Stimulated activated CD4-positive, alpha-beta T cell treated with anti-CD3 and anti-CD28 coated beads, TNF-alpha, amount 100 ng/mL, for 48 hours (primary cell): Measurements from ENCODE around the gene NRP1.
"Not testable (repeated sequence)": the region's sequence is repeated elsewhere in the genome, so short reads cannot be mapped to it uniquely, and the experiment has no call there.

Experiments used
- DNase-seq, 3 donors: peaks; one replicate each; pipeline ENCODE4 v3.0.0-alpha.2; 2020; ENCODE audit warnings: low read depth in 3 of 3

NRP1 gene

DNA sequence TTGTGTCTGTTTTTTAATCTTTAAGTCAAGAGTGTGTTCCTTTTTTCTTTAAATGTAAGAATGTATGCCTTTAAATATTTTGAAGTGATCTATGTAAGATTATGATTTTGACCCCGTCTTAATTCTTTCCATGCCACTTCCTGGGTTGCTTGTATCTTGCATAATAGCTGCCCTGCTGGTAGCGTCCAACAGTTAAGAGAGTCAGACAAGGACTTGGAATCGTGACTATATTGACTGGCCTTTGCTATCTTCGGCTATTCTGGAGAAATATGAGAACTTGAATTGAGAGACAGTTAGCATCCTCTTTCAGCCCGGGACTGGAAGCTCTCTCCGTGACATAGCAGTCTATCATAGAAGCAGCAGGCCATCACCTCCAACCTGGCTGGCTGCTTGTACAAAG, 13.0 kb downstream of the NRP1 start:
- no peak for DNase-seq

DNA sequence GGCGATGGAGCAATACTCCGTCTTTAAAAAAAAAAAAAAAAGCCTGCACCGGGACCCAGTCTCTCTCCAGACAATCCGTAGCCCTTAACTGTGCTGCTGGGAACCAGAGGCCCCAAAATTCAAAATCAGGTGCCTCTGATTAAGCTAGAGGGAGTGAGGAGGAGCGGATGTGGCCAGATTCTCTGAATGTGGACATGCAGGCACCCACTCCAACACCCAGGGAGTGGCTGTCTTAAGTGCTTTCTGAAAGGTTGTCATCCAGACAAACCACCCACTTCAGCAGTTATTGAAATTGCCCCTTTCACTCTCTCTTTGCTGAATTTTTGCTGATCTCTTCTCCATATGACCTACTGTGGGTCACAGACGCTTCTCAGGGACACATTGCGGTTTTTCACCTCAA, 14.2 kb downstream of the NRP1 start:
- no peak for DNase-seq

DNA sequence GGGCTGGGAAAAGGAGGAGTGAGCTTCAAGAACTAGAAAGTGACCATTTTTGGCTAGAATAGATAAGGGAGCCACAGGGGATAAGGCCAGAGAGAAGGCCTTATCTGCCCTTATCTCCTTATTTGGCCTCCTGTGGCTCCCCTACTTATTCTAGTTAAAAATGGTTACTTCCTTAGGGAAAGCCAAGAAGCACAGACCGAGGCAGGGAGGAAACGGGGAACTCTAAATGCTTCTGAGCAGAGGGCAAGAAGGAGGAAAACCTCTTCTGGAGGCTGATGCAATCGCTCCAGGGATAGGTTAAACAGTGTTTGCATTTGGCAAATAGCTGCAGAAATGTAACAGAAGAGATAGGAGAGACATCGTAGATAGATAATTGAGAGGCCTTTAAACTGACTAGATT, 18.6 kb downstream of the NRP1 start:
- no peak for DNase-seq

DNA sequence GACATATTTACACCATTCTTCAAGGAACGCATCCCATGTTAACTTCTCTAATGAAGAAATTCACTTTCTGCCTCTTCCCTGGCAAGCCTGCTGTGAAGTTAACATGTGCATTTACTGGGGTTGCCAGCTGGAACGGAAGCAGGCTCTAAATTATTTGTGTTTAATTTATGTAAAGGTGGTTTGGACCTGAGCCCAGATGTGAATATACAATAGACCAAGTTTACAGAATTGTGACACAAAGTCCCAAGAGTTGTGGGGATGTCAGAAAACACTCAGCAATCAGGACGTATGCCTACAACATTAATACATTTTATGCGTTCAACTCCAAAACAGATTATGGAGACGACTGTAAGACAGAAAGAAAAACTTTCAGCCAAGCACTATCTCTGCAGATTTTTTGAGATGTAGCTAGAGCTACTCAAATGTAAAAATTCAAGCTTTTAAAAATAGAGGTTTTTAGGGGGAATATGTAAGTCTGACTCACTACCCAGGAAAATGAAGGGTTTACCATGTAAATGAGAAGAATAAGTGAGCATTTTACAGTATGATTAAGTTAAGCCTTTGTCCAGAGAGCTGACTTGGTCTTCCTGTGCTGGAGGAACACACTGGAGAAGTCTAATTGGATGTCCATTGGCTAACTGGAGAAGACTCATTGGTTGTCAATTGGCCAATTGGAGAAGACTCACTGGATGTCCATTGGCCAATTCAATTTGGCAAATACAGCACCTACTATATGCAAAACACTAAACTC, 19.5 kb downstream of the NRP1 start:
- DNase-seq = no peak

DNA sequence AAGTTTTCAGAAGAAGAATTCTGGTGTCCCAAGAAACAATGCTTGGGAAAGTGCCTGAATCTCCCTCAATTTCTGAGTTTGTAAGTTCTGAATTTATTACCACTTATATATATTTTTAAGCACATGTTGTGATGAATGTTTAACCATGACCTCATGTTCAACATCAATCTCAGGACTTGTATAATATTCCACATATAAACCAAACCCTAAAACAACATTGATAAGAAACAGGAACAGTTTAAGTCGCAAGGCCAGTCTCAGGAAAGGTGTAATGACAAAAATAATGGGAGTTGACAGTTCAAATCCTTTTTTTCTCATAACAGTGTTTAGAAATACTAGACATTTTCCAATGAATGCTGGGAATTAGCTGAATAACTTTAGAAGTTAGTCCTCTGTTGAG, 22.8 kb downstream of the NRP1 start:
- no peak for DNase-seq

DNA sequence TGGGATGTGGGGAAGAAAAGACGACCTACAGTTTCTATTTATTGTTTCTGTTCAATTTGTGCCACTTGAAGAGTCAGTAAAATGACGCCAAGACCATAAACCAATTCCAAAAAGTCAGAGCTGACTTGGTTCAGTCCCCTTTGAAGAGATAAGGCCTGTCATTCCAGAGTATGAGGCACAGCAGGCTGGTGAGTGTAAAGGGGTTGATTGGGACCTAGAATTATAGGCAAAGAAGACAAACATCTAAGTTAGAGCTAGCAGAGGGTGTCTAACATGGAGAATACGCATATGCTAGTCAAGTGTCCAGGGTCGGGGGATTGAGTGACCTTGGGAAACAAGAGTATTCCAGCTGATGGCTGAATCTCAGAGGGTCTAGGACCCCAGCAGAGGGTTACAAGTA, 23.6 kb downstream of the NRP1 start:
- DNase-seq = no peak

DNA sequence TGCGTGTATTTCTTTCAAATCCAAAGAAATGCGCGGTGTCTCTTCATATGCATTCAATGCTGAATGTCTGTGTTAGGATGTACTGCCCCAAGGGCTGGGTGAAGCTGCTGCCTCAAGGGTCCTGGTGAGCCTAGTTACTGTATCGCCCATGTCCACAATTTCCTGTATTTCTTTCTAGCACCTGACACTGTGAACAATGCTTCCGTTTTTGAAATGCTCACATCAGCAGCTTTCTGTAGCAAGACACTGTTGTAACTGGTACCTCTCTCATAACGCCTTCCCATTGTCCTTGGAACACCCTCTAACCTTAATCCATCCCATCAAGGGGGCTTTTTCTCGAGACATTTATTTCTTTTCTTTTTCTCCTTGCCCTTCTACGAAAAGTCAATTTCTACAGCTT, 25.1 kb downstream of the NRP1 start:
- DNase-seq = no peak

DNA sequence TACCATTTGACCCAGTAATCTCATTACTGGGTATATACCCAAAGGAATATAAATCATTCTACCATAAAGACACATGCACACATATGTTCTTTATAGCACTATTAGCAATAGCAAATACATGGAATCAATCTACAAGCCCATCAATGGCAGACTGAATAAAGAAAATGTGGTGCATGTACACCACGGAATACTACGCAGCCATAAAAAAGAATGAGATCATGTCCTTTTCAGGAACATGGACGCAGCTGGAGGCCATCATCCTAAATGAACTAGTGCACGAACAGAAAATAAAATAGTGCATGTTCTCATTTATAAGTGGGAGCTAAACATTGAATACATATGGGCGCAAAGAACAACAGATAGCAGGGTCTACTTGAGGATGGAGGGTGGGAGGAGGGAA, 26.6 kb downstream of the NRP1 start:
- DNase-seq = no peak

DNA sequence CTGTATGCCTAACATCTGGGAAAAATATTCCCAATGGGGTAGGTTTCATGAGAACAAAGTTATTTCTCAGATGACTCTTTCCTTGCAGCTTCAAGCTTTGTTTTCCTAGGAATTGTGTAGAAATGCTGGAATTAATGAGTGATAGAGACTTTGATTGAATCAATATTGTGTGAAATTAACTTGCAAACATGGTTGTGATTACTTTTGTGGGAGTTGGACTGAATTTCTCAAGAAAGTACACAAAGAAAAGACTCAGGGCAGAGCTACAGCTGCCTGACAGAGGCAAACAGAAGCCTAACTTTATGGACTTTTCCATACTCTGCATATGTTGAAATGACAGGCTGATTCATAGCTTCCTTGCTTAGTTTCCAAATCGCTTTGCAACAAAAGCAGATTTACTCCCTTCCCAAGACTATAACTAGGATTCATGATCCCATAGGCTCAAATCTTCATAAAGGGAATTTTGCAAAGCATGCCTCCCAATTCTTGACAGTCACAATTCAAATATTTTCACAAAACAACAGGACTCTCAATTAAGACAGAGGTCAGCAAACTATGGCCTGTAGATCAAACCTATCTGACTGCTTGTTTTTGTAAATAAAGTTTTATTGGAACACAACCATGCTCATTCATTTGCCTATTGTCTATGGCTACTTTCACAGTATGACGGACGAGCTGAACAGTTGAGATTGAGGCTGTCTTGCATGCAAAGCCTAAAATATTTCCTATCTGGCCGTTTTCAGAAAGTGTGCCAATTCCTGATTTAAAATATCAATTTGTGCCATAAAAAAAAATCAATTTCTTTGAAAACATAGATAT, 27.6 kb downstream of the NRP1 start:
- DNase-seq = no peak

DNA sequence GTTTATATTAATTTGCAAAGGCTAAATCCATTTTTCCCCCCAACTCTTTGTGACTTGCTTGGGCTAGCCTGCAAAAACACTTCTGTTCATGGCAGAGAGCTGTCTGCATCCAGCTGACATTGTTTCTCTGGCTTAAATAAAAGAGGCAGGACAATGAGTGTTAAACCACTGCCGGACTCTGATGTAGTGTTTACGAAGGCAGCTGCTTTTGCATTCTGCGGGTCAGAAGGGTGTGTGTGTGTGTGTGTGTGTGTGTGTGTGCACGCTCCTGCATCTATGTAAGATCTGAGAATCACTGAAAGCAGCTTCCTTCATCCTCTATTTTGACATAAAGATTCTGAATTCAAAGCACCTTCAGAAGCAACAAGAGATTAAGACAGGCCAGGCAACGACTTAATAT, 28.3 kb downstream of the NRP1 start:
- no peak for DNase-seq

DNA sequence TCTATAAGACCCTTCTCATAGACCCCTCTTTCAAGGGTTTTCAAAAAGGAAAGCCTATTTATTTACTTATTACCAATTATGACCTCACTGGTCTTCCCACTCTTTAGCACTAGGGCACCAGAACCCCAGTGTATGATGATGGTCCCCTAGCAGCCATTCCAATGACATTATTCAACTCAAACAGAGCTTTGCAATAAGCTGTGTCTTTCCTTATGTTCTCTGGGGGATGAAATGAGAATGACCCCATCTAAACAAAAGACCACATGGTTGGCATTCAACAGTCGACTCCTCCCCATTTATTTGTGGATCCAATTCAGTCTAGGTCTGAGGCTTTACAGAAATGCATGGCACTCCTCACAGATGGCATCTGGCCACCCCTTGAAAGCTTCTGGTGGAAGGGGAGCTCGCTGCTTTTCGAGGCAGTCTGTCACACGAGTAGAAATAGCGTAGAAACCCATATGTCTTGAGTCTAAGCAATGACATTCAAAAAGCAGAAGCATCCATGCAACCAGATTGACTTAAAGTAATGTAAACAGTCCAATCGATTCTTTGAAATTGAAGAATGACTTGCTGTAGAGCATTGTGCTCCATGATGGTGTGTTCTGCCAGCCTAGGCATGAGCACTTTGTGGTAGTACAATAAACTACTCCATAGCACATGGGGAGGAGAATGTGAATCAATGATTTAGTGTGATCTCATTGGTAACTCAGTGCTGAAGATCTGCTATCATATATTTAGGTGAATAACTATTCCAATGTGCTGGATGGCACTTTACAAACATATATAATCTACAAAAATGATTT, 29.8 kb downstream of the NRP1 start:
- no peak for DNase-seq

DNA sequence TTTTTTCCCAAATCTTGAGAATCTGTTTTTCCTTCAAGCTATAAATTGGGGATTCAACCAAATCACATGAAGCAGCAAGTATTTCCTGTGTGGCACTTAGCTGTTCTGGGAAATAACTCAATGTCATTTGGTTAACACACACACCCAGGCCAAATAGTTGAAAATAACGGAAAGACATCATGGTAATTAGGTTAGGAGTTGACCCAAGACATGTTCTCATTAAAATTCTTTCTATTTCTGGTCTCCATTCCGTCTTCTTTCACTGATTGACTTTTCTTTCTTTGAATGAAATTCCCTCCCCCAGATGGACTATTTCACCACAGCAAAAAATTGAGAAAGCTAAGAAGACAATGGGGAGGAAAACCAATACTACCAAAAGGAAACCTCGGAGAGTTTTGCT, 30.5 kb downstream of the NRP1 start:
- no peak for DNase-seq

DNA sequence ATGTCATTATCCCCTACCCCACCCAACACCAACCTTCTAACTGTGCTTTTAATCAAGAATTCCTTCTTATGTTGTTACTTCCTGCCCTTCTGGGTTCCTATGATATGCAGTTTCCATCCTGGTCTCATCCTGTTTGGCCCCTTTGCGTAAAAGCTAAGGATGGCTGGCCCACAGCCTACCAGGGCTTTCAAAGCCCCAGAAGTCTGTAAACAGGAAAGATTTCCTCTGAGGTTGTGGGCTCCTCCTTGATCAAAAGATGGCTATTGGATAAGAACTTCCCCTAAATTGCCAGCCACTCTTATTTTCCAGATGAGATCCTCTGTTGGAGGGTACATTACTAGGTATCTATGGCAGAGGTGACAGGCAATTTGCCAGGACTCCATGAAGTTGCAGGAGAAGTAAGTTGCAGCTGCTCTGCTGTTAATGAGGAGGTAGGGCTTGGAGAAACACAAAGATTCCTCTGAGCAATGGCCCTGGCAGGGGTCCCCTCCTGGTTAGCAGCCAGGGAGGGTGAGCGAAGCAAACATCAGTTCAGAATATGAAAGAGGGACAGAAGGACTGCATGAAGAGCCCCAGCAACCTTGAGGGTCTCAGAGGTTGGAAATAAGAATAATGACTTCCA, 32.1 kb downstream of the NRP1 start:
- DNase-seq = no peak

DNA sequence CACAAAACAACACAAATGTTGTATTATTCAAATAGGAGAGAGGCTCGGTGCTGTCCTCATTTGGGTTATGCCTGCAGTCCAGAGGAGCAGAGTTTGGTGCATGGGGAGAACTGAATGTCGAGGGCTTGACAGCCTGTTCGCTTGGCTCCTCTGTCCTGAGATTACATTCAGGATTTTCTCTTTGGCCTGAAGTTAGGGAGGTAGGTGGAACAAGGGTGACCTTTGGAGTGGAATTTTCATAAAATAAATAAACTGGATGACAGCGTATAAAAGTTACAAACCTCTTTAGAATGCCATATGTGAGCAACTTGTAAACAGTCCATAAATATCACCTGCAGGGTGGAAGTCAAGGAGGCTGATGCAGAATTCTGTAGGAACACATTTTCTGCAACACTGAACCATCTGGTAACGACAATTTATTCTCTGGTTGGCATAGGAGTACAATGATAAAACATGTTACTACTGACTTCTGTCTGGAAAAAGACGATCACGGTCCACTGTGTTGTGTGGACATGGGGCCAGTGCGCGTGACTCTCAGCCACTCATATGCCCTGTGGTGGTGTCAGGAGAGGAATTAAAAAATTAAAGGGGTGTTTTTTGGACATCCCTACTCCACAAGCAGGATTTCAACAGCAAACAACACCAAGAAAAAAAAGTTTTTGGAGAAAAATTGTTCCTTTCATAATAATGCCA, 33.2 kb downstream of the NRP1 start:
- DNase-seq = no peak

DNA sequence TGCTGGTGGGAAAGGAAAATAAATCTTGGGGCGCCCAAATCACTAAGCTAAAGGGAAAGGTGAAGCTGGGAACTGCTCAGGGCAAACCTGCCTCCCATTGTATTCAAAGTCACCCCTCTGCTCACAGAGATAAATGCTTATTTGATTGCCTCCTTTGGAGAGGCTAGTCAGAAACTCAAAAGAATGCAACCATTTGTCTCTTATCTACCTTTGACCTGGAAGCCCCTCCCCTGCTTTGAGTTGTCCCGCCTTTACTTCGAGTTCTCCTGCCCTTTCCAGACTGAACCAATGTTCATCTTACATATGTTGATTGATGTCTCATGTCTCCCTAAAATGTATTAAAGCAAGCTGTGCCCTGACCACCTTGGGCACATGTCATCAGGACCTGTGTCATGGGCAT, 33.9 kb downstream of the NRP1 start:
- not testable (repeated sequence) for DNase-seq

DNA sequence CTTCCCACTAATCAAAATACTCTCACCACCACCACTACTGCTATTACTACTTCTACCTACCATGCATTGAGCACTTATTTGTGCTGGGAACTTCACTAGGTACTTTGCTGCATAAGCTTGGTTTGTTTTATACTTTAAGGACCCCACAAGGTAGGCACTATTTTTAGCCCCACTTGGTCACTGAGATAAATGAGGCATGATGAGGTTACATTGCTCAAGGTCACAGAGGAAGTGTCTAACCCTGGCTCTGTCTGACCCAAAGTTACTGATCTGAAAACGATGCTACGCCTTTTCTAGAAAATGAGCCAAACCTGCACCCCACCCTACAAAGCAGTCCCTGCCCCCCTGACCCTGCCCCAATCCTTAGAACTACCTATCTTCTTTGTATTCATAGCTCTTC, 35.6 kb downstream of the NRP1 start:
- DNase-seq = no peak

DNA sequence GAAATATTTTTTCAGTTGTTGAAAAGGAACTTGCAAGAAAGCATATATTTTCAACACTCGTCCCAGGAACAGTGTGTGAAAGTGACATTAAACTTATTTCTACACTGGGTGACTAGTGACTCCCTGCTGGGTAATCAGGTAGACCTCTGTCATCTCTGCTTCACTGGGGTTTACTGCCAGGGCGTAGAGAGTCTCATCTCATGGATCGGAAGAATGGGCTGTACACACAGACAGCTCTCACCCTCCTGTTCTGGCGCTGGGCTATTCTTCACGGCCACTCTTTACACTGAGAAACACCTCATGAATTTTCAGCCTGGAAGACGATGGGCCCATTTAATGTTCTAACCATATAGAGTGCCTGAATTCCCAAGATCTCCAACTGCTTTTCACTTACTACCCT, 36.4 kb downstream of the NRP1 start:
- DNase-seq = no peak

DNA sequence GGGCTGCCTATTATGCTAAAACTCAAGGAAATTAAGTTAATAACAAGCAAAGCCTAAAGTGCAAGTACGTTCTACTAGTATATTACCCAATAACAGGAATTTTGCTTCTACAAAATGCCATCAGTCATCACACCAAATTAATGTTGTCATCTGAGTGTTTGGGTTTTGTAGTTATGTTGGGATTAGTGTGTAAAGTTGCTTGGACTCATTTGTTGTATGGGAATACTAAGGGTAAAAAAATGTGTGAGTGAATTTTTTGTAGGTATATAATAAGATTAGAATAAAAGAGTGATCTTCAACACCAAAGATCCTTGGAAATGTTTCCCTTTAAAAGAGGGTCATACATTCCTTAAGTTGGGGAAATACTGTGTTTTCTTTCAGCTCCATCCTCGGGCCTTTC, 38.6 kb downstream of the NRP1 start:
- no peak for DNase-seq

DNA sequence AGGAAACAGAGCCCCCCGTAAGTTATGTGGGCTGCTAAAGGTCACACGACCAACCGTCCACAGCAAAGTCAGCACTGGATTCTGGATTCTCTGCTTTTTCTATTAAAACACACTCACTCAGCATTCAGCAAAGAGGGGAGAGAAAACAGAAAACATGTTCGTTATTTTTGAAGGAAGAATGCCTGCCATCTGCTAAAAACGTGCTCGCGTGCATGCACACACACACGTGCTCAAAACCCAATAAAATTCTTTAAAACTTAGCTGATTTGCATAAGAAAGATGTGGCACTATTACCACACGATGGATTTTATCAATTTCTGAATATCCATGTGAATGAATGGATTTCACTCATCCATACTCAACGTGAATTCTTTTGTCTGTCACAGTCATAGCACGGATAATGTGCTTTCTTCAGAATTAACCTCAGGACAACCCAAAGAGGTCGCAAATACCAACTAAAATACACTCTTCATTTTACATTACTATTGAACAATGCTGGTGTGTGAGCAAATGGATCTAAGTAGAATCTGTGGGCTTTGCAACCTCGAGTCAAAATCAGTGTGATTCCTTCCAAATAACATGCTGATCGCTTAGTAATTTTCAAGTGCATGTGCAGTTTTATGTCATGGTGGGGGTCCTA, 40.8 kb downstream of the NRP1 start:
- DNase-seq = no peak

DNA sequence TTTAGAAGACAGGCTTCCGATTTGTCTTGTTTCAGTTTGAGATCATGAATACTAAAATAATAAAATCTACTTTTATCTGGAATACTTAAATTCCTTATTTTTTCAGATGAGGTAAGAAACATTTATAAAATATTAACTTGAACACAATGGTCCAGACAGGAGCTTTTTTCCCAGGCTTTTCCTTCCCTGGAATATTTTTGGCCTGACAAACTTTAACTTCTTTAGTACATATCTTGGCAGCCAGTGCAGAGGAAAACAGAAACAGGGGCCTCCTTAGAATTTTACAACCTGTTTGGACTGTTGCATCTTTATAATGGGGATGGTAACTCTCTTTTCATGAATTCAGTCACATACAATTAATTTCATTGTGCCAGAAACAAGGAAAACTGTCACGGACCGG, 41.4 kb downstream of the NRP1 start:
- DNase-seq = no peak

DNA sequence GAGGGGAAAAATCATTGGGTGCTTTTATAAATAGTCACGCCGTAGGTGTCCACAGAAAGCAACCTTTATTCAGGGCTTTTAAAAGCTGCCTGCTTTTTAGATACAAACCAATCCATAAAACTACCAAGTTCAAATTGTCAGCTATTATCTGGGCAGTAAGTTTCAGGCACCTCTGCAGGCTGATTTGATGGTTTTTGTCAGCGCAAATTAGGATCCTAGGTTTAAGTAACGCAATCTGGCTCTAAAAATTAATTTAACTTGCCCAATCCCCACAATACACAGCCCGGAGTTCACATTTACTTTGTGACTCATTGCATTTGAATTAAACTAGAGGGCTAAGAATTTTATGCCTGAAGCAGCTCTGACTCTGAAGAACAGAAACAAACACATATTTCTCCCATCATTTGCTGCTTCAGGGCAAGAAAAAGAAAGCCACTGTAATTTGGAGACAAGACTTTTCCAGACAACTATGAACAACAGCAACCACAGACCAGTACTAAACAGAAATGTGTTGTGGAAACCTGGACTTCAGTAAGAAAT, 43.3 kb downstream of the NRP1 start:
- no peak for DNase-seq
